Putamen (tissue), 1 donor: ENCODE measurements around the gene CCDC74A.
"Not testable (repeated sequence)": the region's sequence is repeated elsewhere in the genome, so short reads cannot be mapped to it uniquely, and the experiment has no call there.

ENCODE experiments used
- DNase-seq: peaks from one replicate; pipeline ENCODE4 v3.0.0-alpha.2; 2016; ENCODE audit warnings: low spot score

The CCDC74A gene

DNA sequence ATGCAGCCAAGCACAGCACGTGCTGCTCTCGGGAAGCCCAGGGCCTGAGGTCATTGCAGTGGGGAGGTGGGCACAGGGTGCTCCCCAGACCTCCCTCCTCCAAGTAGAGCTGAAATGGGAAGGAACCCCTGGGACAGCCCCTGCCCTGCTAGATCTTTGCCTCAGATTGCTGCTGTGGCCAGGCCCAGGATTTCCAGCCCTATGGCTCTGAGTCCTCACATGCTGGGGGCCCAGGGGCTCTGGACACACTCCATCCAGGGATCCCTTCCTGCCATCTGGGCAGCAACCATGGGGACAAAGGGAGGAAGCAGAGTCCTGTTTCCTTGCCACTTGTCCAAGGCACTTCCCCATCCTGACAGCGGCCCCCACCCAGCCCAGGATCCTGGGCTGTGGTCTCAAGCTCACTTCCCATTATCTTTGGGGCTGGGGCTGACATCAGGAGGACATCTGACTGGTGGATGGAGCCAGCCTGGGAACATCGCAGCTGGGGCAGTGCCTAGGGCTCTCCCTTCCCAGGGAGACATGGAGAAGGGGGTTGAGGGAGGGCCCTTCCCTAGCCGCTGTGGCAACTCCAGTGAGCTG, 2.3 kb downstream of the CCDC74A start:
- not testable (repeated sequence) for DNase-seq

DNA sequence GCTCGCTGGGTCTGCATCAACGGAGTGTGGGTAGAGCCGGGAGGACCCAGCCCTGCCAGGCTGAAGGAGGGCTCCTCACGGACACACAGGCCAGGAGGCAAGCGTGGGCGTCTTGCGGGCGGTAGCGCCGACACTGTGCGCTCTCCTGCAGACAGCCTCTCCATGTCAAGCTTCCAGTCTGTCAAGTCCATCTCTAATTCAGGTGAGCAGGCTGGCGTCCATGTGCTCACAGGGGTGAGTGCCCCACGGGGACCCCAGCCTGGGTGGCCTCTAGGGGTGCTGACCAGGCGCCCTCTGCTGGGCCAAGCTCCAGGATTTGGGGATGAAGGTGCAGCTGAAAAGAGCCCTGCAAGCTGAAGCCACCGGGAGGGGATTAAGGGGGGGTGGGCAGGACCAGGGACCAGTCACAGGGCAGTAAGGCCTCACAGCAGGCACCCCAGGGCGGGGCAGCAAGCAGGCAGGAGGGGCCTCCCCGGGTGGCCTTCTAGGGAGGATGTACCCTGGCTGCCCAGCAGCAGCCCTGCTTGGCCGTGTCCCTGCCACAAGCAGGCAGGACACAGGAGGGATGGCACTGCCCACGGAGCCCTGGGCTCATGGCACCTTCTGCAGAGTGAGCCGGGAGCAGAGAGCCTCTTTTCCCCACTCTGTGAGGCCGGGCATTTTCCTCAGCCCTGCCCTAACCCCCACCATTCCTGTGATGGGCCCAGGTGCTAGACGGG, 3.1 kb downstream of the CCDC74A start:
- DNase-seq: not testable (repeated sequence)

DNA sequence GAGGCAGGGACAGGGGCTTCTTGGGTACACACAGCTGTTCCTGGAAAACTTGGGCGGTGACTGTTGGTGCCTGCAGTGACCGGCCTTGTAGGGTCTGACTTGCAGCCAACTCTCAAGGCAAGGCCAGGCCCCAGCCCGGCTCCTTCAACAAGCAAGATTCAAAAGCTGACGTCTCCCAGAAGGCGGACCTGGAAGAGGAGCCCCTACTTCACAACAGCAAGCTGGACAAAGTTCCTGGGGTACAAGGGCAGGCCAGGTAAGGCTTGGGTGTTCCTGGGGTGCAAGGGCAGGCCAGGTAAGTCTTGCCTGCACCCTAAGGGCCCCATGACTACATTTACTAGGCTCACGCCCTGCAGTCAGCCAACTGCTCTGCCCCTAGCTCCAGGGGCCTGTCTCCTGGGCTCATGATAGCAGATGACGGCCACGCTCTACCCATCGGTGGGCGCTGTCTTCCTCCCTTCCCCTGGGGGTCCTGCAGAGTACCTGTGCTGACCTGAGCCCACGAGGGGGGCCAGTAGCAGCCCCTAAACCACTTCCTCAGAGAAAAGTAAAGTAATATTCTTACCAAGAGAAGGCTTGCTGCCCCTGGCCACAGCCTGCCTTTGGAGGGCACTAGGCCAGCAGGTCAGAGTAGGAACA, 4.0 kb downstream of the CCDC74A start:
- DNase-seq: not testable (repeated sequence)

DNA sequence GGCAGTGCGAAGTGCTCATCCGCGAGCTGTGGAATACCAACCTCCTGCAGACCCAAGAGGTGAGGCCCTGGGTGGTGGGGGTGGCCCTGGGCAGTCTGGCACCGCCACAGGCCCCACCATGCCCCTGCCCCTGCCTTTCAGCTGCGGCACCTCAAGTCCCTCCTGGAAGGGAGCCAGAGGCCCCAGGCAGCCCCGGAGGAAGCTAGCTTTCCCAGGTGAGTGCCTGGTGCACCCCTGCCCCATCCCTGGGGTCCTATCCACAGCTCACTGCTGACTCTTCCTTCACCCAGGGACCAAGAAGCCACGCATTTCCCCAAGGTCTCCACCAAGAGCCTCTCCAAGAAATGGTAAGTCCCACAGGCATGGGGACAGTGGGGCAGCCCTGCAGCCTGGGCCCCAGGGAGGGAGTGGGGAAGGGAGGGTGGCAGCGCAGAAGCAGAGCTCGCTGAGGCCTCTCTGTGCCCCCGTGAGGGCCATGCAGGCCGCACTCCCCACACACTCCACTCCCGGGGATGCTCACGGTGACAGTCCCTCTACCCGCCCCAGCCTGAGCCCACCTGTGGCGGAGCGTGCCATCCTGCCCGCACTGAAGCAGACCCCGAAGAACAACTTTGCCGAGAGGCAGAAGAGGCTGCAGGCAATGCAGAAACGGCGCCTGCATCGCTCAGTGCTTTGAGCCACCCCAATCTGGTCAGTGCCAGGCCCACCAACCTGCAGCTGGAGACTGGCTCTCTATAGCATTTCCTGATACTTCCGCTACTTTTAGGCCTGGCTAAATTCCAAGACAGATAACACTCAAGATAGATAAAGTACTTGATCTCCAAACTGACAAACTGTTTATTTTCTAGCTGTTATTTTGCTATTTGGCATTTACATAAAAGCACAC, 5.3 kb downstream of the CCDC74A start:
- DNase-seq: not testable (repeated sequence)

DNA sequence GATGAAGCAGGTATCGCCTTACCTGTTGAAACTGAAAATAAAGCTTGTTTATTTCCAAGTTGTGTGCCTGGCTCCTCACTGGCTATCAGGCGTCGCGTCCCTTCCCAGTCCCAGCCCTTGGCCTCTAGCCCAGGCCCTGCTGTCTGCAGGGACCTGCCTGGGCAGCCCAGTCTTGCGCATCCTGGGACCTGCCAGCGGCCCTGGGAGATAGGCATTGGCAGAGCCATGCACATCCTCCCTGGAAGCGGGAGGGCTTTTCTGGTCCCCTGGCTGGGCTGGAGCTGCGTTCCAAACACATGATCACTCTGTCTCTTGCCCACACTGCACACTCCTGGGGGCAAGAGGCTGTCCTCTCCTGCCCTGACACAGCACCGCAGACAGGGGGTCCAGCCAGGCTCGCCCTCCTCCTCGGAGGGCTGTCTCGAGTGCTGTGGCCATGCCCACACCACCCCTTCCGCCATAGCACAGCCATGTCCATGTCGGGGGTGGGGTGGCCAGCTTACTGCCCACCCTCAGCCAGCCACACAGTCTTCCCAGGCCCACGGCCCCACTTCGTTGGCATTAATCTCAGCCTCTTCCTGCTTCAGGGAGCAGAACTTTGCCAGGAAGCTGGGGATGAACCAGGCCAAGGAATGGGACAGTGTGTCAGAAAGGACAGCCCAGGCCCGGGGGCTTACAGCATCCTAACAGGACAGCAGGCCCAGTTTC, 6.1 kb downstream of the CCDC74A start:
- not testable (repeated sequence) for DNase-seq

DNA sequence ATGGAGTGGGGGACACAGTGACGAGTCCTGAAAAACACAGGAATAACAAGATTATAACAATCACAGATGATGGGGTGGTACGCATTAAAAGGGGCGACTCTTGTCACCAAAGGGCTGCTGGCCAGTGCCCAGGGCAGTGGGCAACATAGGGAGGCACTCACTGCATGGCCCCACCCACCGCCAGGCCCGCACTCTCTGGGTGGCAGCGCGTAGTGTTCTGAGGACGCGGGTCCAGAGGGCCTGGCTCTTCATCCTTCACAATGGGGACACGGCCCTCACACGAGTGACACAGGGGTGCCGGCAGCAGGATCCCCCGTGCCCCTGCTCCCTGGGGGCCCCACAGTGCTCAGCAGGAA, 6.6 kb downstream of the CCDC74A start:
- not testable (repeated sequence) for DNase-seq

DNA sequence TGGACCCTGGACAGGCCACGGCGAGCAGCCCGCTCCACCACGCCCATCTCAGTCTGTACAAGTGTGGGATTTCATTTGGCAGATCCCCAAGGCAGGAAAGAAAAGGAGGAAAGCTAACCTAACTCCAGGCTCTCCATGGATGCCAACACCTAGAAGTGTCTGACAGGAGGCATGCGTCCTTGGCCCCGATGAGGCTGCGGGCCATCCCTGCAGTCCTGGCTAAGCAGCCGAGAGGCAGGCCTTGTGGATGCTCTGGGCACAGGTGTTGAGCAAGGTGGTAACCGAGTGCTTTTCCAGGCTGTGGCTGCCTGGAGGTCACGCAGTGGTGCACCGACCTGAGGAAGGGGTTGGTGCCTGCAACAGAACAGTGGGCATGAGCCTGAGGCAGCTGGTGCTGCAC, 7.3 kb downstream of the CCDC74A start:
- not testable (repeated sequence) for DNase-seq

DNA sequence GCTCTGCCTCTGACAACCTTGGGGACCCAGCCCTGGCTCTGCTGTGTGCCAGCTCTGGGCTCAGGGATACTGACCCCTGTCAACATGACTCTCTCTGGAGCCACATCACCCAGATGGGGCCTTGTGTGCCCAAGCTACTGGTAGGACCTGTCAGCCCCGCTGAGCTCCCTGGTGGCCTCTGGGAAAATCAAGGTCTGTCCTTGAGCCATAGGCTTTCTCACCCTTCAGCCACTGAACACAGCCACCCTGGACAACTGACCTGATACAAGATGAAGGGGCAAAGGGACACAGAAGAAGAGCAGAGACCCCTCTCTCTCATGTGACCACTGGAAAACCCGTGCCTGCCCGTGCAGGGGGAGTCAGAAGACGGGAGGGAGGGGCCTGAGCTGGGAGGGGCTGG, 7.8 kb downstream of the CCDC74A start:
- no peak for DNase-seq

DNA sequence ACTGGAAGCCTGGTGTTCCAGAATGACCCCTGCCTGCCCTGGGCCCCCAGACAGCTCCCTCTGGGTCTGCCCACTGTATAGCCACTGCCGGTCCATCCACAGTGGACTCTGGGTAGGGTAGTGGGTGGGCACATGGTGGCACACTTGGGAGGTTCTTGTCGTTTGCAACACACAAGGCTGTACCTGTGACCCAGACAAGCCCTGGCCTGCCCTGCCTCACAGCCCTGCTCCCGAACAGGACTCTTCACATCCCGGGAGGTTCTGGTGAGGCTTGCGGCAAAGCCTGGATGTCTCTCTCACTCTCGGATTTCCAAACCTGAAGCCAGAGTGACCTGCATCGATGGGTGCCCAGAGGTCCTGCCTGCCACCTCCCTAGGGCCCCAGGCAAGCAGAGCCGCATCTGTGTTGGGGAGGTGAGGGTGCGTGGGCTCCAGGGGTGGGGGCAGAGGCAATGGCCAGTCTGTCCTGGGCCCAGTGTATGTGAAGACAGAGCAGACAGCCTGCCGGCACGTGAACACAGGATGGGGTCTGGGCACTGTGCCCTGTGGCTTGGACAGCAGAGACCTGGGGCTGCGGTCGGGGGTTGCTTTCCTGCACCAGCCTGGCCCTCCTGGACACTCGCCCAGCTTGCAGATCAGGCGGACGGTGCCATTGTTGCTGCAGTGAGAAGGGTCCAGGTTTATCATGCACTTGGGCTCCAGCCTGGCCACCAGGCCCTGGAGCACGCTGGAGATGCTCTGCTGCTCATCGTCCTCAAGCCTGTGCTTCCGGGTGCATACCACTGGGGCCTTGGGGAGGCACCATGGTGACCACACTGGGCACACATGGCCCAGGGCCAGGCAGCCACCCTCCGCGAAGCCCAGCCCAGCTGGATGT, 8.5 kb downstream of the CCDC74A start:
- DNase-seq: not testable (repeated sequence)

DNA sequence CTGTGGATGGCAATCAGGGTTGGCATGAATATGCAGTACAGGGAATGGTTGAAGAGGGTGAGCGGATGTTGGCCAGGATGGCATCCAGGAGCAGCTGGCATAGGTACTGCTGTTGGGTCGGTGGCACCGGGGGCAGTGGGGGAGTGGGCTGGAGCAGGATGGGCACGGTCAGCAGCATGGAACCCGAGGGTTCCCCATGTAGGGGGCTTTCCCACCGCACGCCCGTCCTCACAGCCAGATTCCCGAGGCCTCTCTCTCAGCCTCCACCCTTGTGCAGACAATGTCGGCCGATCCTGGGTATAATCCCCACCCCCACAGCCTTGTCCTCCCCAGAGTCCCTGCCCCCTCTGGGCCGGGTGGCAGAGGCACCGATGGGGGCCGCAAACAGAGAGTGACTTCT, 9.2 kb downstream of the CCDC74A start:
- DNase-seq: not testable (repeated sequence)

DNA sequence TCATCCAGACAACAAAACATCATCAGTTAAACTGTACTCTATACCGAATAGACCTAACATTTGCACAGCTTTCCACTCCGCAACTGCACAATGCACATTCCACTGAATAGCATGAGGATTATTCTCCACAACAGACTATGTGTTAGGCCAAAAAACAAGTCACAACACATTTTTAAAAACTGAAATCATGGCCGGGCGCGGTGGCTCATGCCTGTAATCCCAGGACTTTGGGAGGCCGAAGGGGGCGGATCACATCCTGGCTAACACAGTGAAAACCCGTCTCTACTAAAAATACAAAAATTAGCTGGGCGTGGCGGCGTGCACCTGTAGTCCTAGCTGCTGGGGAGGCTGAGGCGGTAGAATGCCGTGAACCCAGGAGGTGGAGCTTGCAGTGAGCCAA, 11.2 kb downstream of the CCDC74A start:
- not testable (repeated sequence) for DNase-seq

DNA sequence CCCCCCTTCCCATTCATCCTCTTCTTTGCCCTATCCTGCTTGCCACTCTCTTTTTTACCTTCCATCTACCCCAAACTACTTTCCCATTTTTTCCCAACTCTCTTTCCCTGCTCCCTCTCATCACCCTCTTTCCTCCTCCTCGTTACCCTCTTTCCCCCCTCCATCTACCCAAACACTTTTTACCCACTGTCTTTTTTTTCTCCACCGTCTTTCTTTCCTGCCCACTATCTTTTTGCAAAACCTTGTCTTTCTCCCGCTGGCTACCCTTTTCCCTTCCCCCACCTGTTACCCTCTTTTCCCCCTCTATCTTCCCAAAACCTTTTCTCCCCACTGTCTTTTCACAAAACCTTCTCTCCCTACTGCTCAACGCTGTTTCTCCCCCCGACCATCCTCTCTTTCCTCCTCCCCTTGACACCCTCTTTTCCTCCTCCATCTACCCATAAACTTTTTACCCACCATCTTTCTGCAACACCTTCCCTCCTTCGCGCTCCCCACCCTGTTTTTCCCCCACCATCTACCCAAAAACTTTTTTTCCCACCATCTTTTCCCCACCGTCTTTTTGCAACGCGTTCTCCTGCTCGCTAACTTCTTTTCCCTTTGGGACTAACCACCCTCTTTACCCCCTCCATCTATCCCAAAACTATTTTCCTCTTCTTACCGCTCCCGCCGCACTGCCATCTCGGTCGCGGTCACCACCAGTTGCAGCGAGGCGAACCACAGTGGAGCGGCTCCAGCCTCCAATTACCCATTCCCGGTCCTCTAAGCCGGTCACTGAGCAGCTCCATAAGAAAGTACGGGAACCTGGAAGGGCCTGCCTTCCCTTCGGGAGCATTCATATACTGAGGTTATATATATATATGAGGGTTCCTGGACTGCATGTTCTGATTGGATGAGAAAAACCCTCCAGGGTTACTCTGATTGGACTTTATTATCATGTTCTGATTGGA, 15.0 kb downstream of the CCDC74A start:
- no peak for DNase-seq

DNA sequence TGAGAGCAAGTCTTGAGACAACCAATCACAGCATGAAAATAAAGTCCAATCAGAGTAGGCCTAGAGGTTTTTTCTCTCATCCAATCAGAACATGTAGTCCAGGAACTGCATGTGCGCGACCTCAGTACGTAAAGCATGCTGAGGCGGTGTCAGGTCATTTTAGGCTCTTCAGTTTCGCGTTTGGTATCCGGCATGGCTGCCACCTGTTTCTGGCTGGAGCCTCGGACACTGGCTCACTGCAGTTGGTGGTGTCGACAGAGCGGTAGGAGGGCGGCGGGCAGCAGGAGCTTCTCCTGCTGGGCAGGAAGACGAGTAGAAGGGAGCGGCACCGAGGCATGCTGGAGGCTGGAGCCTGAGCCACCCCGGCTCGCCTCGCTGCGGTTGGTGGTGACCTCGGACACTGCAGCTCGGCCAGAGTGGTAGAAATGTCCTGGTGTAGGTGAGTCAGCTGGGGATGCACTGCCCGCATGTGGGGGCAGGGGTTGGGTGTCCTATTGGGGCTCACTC, 15.8 kb downstream of the CCDC74A start:
- DNase-seq: no peak

DNA sequence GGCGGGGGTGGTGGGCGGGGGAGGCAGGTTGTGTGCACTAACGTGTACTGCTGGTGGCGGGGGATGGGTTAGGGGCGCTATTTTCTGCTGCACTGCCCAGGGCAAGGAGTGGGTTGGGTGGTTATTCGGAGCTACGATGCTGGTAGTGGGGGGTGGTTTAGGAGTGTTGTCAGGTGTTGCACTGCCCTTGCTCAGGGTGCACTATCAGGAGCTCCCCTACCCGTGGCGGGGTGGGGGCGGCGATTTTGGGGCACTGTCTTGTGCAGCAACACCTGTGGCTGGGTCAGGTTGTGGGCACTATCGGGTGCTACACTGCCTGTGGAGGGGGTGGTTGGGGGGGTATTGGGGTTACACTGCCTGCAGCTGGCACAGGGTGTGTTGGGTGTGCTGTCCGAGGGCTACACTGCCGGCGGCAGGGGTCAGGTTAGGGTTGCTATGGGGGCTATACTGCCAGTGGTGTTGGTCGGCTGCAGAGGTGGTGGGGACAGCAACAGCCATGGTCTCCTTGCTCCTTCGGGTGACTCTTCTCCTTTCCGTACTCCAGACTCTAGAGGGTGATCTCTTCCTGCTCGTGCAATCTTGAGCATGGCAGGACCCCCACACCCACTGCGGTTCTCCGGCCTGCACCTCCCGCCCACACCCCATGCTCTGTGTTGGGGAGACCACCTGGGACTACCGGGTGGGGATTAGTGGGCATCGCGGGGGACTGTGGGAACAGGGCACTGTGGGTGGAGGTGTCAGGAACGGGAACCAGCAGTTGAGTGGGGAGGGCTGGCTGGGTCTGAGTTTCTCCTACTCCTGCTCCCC, 16.5 kb downstream of the CCDC74A start:
- DNase-seq: not testable (repeated sequence)

DNA sequence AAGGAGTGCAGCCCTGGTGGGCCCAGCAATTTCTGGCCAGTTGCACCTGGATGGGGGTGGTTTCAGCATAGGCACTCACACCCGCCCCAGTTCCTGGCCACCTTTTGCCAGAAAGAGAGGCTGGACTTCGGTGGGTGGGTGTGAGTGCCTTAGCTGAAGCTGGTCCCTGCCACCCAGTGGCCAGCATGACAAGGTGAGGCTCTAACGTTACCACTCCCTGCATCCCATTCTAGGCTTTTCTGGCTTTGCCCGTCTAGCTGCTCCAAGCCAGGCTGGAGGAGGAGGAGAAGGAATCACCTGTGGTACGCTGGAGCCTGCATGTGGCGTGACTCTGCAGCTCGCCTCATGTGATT, 17.1 kb downstream of the CCDC74A start:
- DNase-seq: not testable (repeated sequence)

DNA sequence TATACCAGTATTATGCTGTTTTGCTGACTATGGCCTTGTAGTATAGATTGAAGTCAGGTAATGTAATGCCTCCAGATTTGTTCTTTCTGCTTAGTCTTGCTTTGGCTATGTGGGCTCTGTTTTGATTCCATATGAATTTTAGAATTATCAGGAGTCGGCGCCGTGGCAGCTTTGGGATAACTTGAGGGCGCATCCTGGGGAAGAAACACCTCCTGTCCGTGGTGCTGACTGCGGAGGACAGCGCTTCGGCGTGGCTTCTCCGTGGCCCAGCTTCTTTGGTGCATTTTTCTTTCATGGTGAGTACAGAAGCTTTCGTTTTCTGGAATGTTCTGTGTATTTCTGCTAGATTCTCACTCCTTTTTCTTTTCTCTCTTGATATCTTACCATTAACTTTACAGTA, 25.2 kb downstream of the CCDC74A start:
- no peak for DNase-seq

DNA sequence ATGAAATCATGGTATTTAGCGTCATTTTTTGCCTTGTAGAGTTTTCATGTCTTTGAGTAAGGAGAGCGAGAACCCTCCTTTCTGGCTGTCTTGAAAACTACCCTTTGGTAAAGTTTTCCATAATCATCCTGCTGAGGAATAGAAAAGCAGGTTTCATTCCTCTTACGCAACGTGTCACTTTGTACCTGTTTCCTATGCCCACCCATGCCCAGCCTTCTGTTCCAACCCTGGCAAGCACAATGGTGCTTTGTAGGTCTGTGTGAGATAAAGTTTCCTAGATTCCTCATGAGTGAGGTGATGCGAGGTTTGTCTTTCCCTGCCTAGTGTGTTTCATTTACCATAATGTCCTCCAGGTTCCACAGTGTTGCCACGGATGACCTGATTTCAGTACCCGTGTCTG, 29.3 kb downstream of the CCDC74A start:
- no peak for DNase-seq

DNA sequence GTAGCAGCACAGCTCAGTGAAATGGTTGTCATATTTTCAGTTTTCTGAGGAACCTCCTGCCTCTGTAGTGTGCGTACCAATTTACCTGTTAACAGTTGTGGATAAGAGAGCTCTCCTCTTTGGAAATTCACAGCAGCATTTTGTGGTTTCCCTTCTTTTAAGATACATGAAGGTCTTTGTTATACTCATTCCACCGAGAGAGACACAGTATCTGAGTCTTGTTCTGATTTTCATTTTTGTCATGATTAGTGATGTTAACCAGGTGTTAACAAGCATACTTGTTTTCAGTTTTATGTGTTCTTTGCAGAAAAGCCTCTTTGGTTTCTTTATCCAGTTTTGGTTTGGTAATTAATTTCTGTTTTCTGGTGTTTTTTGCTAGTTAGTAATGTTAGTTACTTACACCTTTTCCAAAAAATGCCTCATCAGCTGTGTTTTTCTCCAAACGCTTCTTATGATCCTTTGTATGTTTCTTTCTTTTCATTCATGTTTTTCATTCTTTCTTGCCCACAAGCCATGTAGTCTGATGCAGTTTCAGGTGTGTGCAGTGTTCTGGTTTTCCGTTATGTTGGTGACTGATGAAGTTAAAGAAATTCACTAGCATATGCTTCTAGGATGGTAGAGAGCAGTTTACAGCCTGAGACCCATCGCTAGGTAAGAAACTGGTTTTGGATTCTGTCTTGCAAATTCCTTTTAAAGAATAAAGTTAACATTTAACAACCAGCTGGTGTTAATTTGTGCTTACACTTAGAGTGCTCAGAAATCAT, 30.1 kb downstream of the CCDC74A start:
- no peak for DNase-seq
